Measurements from ENCODE around the gene UBAC1. TPM values are rescaled to one million over a fixed set of nuclear protein-coding genes. Genes with fewer than 3 reads are reported as not detected.

UBAC1 gene
- total and polyA plus RNA-seq, 10 of the 15 experiments (the other 5 are each of a cell fraction or from before 2014, with no cell fraction given), result 16.7 to 54.6 (median 38.5) TPM

DNA sequence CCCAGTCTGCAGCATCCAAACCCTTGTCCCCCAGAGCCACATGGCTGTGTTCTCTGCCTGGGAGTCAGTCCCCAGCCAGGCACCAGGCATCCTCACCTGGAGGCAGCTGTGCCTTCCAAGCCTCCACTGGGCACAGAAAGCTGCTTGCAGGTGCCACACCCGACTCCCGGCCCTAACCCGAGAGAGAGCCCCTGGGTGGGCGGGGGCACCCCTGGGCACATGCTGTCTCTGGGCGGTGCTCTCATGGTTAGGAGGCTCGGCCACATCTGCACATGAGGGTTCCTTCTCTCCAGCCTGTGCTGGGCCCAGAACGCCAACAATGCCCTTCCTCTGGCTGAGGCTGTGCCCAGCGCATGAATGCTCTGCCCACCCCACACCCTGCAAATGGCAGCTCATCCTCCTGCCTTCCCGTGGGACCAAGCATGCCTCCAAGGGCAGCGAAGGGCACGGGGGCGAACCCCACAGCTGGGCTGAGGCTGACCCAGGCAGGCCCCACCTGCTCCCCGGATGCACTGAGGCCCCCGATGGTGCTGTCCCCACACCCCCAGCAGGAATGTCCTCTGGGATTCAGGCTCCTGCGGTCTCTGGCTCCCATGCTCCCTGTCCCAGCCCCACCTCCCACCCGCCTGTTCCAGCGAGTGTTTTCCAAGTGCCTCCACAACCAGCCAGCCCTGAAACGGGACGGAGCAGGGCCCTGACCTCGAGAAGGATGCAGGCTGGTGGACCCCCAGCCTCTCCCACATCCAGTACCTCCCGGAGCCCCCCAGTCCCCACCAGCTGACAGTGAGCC is 31.3 kb downstream of the UBAC1 start (continued):
- TF ChIP-seq, protein P1, sequence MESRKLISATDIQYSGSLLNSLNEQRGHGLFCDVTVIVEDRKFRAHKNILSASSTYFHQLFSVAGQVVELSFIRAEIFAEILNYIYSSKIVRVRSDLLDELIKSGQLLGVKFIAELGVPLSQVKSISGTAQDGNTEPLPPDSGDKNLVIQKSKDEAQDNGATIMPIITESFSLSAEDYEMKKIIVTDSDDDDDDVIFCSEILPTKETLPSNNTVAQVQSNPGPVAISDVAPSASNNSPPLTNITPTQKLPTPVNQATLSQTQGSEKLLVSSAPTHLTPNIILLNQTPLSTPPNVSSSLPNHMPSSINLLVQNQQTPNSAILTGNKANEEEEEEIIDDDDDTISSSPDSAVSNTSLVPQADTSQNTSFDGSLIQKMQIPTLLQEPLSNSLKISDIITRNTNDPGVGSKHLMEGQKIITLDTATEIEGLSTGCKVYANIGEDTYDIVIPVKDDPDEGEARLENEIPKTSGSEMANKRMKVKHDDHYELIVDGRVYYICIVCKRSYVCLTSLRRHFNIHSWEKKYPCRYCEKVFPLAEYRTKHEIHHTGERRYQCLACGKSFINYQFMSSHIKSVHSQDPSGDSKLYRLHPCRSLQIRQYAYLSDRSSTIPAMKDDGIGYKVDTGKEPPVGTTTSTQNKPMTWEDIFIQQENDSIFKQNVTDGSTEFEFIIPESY (IDR thresholded peaks at IDR 0.05), result no peak
- TF ChIP-seq ZNF24 (IDR thresholded peaks at IDR 0.05), result no peak
- no peak for TF ChIP-seq EGR1 (IDR thresholded peaks at IDR 0.05; ENCODE audit: borderline replicate concordance in 1 of 2, low read depth in 2 of 2, low read length in 2 of 2)
- TF ChIP-seq, protein P2, sequence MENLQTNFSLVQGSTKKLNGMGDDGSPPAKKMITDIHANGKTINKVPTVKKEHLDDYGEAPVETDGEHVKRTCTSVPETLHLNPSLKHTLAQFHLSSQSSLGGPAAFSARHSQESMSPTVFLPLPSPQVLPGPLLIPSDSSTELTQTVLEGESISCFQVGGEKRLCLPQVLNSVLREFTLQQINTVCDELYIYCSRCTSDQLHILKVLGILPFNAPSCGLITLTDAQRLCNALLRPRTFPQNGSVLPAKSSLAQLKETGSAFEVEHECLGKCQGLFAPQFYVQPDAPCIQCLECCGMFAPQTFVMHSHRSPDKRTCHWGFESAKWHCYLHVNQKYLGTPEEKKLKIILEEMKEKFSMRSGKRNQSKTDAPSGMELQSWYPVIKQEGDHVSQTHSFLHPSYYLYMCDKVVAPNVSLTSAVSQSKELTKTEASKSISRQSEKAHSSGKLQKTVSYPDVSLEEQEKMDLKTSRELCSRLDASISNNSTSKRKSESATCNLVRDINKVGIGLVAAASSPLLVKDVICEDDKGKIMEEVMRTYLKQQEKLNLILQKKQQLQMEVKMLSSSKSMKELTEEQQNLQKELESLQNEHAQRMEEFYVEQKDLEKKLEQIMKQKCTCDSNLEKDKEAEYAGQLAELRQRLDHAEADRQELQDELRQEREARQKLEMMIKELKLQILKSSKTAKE (IDR thresholded peaks at IDR 0.05; ENCODE audit: low read depth, poor library complexity, severe bottlenecking), result no peak
- TF ChIP-seq, protein P3, sequence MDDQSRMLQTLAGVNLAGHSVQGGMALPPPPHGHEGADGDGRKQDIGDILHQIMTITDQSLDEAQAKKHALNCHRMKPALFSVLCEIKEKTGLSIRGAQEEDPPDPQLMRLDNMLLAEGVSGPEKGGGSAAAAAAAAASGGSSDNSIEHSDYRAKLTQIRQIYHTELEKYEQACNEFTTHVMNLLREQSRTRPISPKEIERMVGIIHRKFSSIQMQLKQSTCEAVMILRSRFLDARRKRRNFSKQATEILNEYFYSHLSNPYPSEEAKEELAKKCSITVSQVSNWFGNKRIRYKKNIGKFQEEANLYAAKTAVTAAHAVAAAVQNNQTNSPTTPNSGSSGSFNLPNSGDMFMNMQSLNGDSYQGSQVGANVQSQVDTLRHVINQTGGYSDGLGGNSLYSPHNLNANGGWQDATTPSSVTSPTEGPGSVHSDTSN (IDR thresholded peaks at IDR 0.05; ENCODE audit: insufficient replicate concordance, low read depth, low read length), result no peak
- no peak for TF ChIP-seq CBX3 (IDR thresholded peaks at IDR 0.05; ENCODE audit: borderline replicate concordance, low read depth)
